Thyroid gland (tissue), 4 donors: ENCODE results near the gene UFM1. TPM values are rescaled to one million over a fixed set of nuclear protein-coding genes. Genes with fewer than 3 reads are reported as not detected.
"Not testable (repeated sequence)": the region's sequence is repeated elsewhere in the genome, so short reads cannot be mapped to it uniquely, and the experiment has no call there.

Experiments
- DNase-seq, 2 donors: peaks; one replicate each; pipeline ENCODE4 v3.0.0-alpha.2; 2019
- H3K27ac ChIP-seq, 3 donors: fragments of 200-600 bp; sonication (generic); 1 replicate in 2 of 3; 2 replicates in 1 of 3; pipeline ENCODE4 v1.5.1; 2016 to 2019; ENCODE audit warnings: mild to moderate bottlenecking in 1 of 3, moderate library complexity in 1 of 3
- H3K27me3 ChIP-seq: fragments of 200-600 bp; sonication (generic); one replicate; pipeline ENCODE4 v1.5.1; 2019
- H3K36me3 ChIP-seq, 2 donors: fragments of 200-600 bp; sonication (generic); one replicate each; pipeline ENCODE4 v1.5.1; 2016 to 2019
- H3K4me1 ChIP-seq, 2 donors: fragments of 200-600 bp; sonication (generic); one replicate each; pipeline ENCODE4 v1.5.1; 2017 to 2019
- H3K4me3 ChIP-seq, 3 donors: fragments of 200-600 bp; sonication (generic); replicated peaks in 1 of 3; 1 replicate in 2 of 3; 2 replicates in 1 of 3; pipeline ENCODE4 v1.5.1; 2016; ENCODE audit warnings: mild to moderate bottlenecking in 1 of 3
- H3K9me3 ChIP-seq: fragments of 200-600 bp; sonication (generic); one replicate; pipeline ENCODE4 v1.5.1; 2017
- POLR2A ChIP-seq, 2 donors: fragments of 450-650 bp; IDR thresholded peaks; one replicate each; pipeline ENCODE4 v1.6.1; 2017; ENCODE audit warnings: antibody characterized with exemption in 2 of 2, mild to moderate bottlenecking in 2 of 2, moderate library complexity in 1 of 2
- WGBS, 2 donors: methylation state at CpG; one replicate each; pipeline ENCODE4 v1.1.5; 2017; 5-methylcytosine and 5-hydroxymethylcytosine counted together
- intact Hi-C: fragments of 100-400 bp; cut with DNase I; formaldehyde crosslinking; loops from one replicate; pipeline ENCODE4 v1.15.1; 2023
- total RNA-seq, 4 donors: library from RNA; depleted of rRNA; stranded (reverse); fragments of >200 nt; gene quantifications; one replicate each; pipeline ENCODE4 v1.2.3, GENCODE V29; 2016
- TF ChIP-seq, protein P1 (sequence below), 6 experiments: fragments of 200-600 bp in 3 of 6; fragments of 450-650 bp in 3 of 6; sonication (generic) in 3 of 6; IDR thresholded peaks; one replicate each; pipeline ENCODE4 v1.5.1; 2016 to 2019; ENCODE audit warnings: antibody characterized with exemption in 6 of 6, mild to moderate bottlenecking in 2 of 6, inconsistent platforms in 1 of 6, moderate library complexity in 1 of 6

The UFM1 gene
- 100 to 1,000 TPM in 1 of 4 donors, 10 to 100 TPM in 3; 56.3 to 124 (median 77.9) TPM for total RNA-seq

DNA sequence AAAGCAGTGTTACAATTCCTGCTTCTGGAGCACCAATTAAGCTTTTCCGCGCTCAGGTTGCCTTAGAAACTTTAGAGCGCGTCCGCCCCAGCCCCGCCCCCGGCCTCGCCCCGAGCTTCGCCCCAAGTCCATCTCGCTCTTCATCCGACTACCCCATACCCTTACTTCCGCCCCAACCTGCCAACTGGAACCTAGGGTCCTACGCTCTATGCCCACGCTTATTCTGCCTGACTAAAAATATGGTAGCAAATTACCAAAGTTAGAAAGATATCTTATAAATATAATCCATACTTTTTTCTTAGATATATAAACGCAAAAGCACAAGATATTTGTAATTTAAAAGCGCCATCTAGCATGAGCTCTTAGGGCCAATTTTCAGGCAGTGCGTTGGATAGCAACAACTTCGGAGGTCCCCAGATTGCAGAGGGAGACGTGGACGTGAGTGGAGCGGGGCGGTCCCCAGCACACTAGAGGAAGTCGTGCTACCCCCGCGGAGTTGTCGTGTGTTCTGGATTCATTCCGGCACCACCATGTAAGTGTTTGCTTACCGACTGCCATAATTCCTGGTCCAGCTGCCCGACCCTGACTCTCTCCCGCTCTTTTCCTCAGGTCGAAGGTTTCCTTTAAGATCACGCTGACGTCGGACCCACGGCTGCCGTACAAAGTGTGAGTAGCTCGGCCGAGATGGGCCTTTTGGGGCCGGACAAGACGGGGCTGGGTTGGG lies at the start of gene UFM1:
Gene UFM1, plus strand, starts transcription at position 462 of the 724 bp plus-strand sequence. Its CDS starts 69 bp downstream, at position 531.
- Histone ChIP-seq H3K4me1 (peaks cover 13% of the 10 kb centered on the region in 2 donors), H3K9me3 (no peaks in the 10 kb centered on the region), H3K27ac (peak within 1 kb of the TSS; percentile 78 to 94 (median 91)), H3K4me3 (peak within 1 kb of the TSS; percentile 35 to 96 (median 56)), H3K27me3 (no peaks in the 10 kb centered on the region), H3K36me3 (no peaks in the 10 kb centered on the region)
- 0 to 1% methylated on average over 41 of the region's 41 CpGs for WGBS, 2 donors
- TF ChIP-seq, protein P1, sequence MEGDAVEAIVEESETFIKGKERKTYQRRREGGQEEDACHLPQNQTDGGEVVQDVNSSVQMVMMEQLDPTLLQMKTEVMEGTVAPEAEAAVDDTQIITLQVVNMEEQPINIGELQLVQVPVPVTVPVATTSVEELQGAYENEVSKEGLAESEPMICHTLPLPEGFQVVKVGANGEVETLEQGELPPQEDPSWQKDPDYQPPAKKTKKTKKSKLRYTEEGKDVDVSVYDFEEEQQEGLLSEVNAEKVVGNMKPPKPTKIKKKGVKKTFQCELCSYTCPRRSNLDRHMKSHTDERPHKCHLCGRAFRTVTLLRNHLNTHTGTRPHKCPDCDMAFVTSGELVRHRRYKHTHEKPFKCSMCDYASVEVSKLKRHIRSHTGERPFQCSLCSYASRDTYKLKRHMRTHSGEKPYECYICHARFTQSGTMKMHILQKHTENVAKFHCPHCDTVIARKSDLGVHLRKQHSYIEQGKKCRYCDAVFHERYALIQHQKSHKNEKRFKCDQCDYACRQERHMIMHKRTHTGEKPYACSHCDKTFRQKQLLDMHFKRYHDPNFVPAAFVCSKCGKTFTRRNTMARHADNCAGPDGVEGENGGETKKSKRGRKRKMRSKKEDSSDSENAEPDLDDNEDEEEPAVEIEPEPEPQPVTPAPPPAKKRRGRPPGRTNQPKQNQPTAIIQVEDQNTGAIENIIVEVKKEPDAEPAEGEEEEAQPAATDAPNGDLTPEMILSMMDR (IDR thresholded peaks at IDR 0.05): no peak
- peak in 1 of 2 donors; percentile 64 for TF ChIP-seq POLR2A (IDR thresholded peaks at IDR 0.05)
- DNase-seq: peak; percentile 91
- intact Hi-C loops: no loop called here

DNA sequence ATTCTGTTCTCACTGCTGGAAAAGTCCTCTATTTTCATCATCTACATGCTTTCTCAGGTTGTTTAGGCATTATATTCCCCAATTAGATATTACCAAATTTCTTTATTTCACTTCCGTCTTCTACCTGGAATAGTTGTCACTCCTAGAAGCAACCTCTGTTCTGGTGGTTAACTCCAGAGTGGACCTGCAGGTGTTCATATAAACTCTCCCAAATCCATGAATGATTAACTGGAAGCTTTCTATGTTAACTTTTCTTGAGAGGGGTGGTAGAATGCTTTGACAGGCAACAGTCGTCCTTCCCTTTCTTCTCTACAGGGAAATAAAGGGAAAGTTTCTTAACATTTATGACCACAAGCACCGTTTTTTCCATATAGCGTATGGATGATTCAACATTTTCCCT lies 48.4 kb upstream of the UFM1 start:
- H3K4me3 ChIP-seq: no peak overlapping the region
- H3K27me3 ChIP-seq: no peaks in the 10 kb centered on the region
- 87 to 91% methylated on average over 4 of the region's 4 CpGs for WGBS, 2 donors
- H3K4me1 ChIP-seq: peaks cover 0 to 5% of the 10 kb centered on the region in 2 donors
- DNase-seq: no peak
- TF ChIP-seq, protein P1 (IDR thresholded peaks at IDR 0.05): no peak
- no peak for TF ChIP-seq POLR2A (IDR thresholded peaks at IDR 0.05)
- no peaks in the 10 kb centered on the region for H3K36me3 ChIP-seq
- H3K9me3 ChIP-seq: no peaks in the 10 kb centered on the region
- intact Hi-C loops: no loop called here
- no peak overlapping the region for H3K27ac ChIP-seq

DNA sequence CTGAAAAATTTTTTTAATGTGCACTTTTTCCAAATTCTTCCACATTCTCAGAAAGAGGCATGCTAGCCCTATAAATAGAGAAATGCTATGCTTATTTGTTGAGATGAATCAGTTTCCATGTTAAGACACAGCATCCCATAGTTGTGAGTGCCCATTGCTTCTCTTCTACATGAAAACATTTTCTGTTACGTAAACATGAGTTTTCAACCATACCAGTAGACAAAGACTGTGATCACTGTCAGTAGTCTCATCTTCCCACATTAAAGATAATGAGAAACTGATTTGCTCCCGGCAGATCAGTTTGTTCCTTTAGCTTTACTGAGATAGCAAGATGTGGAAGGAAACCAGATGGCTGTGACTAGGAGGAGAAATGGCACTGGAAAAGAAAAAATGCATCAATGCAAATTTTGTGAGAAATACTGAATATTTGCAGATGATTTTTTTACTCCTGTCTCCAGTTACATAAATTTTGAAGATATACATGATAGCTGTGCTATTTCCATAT lies 45.8 kb upstream of the UFM1 start:
- TF ChIP-seq, protein P1 (IDR thresholded peaks at IDR 0.05): no peak
- TF ChIP-seq POLR2A (IDR thresholded peaks at IDR 0.05): no peak
- DNase-seq: no peak
- no peaks in the 10 kb centered on the region for H3K36me3 ChIP-seq
- H3K27ac ChIP-seq: no peak overlapping the region
- no peaks in the 10 kb centered on the region for H3K27me3 ChIP-seq
- no peak overlapping the region for H3K4me3 ChIP-seq
- no peaks in the 10 kb centered on the region for H3K9me3 ChIP-seq
- intact Hi-C loops: no loop called here
- 43 to 50% methylated on average over 2 of the region's 2 CpGs for WGBS, 2 donors
- peaks cover 0 to 6% of the 10 kb centered on the region in 2 donors for H3K4me1 ChIP-seq

DNA sequence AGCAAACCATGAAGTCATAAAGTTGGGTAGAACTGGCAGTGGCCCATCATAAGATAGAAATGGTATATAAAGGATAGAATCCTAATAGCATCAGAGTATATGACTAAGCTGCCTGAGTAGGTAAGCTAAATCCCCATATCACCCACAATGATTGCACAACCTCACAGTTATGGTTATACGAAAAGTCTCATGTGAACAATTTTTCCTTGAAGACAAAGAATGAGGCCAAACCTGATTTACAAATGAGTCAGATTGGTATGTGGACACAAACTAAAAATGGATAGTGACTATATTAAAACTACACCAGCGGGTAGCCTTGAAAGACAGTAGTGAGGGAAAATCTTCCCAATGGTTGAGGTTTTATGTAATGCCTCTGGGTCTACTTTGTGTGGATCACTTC lies 40.9 kb upstream of the UFM1 start:
- TF ChIP-seq, protein P1 (IDR thresholded peaks at IDR 0.05): no peak
- no peak for TF ChIP-seq POLR2A (IDR thresholded peaks at IDR 0.05)

DNA sequence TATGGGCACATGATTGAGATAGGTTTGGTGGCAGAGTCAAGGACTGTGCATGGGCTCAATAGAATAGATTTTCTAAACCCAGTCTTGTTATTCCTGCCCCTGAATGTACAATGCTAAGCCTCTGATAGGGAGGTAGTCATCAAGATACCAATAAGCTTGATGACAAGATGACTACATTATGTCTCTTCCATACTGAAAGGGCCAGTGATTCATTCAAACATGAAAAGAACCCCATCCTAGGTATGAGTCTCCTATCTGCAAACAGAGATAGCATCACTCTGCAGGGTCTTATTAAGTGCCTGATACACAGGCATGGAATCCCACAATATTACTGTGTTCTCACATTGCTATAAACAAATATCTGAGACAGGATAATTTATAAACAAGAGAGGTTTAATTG lies 40.3 kb upstream of the UFM1 start:
- DNase-seq: no peak
- Histone ChIP-seq H3K4me3 (no peak overlapping the region), H3K9me3 (no peaks in the 10 kb centered on the region), H3K4me1 (peaks cover 0 to 6% of the 10 kb centered on the region in 2 donors), H3K27me3 (no peaks in the 10 kb centered on the region), H3K27ac (no peak overlapping the region), H3K36me3 (no peaks in the 10 kb centered on the region)
- intact Hi-C loops: no loop called here
- TF ChIP-seq, protein P1 (IDR thresholded peaks at IDR 0.05): no peak
- TF ChIP-seq POLR2A (IDR thresholded peaks at IDR 0.05): no peak

More for the DNA sequence above, 40.9 kb upstream of the UFM1 start:
- Histone ChIP-seq H3K4me3 (no peak overlapping the region), H3K4me1 (peaks cover 0 to 6% of the 10 kb centered on the region in 2 donors), H3K9me3 (no peaks in the 10 kb centered on the region), H3K27me3 (no peaks in the 10 kb centered on the region), H3K36me3 (no peaks in the 10 kb centered on the region), H3K27ac (no peak overlapping the region)
- DNase-seq: no peak
- intact Hi-C loops: no loop called here
- WGBS, 2 donors: 97 to 98% methylated on average over 2 of the region's 2 CpGs

DNA sequence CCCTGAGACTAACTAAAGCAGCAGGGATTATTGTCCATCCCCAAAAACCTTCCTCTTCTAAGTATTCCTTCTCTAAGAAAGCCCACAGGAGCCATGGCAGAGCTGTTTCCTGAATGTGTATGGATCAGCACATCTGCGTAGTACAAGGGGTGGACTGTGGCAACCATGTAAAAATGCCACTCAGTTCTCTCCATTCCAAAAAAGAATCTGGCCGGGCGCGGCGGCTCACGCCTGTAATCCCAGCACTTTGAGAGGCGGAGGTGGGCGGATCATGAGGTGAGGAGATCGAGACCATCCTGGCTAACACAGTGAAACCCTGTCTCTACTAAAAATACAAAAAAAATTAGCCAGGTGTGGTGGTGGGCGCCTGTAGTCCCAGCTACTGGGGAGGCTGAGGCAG lies 38.5 kb upstream of the UFM1 start:
- 96 to 97% methylated on average over 10 of the region's 10 CpGs for WGBS, 2 donors
- not testable (repeated sequence) for H3K4me1 ChIP-seq

More for the DNA sequence above, 38.5 kb upstream of the UFM1 start:
- H3K27me3 ChIP-seq, H3K9me3 ChIP-seq, H3K4me3 ChIP-seq, DNase-seq, intact Hi-C loops, H3K27ac ChIP-seq, H3K36me3 ChIP-seq: not testable (repeated sequence)
